GM18951 (cell line): ENCODE results near the gene FAM228A.

Source experiments
- POLR2A ChIP-seq: IDR thresholded peaks from 4 replicates; pipeline ENCODE4 v1.6.1; 2011; ENCODE audit warnings: mild to moderate bottlenecking; ENCODE audit not compliant: insufficient read length, insufficient read depth; ENCODE audit errors: extremely low read depth
- in situ Hi-C: fragments of 300-500 bp; cut with MboI; formaldehyde crosslinking; loops from one replicate; pipeline ENCODE4 v1.12.0; 2022; ENCODE audit warnings: low sequenced_read_pairs, mixed read lengths, inconsistent platforms; ENCODE audit not compliant: unreplicated experiment

The FAM228A gene

GRCh38 chr2:24203029-24203786, 28.4 kb downstream of the FAM228A start:
- no peak for TF ChIP-seq POLR2A
- in situ Hi-C loops: no loop called here

GRCh38 chr2:24203787-24204150, 28.9 kb downstream of the FAM228A start:
- TF ChIP-seq POLR2A: no peak
- in situ Hi-C loops: no loop called here

- no peak for TF ChIP-seq POLR2A
- in situ Hi-C loops: no loop called here
Measured at GRCh38 chr2:24204505-24204904, 29.7 kb downstream of the FAM228A start.

GRCh38 chr2:24205131-24205530, 30.3 kb downstream of the FAM228A start:
- TF ChIP-seq POLR2A: no peak
- in situ Hi-C loops: no loop called here

- no peak for TF ChIP-seq POLR2A
- in situ Hi-C loops: no loop called here
Measured at GRCh38 chr2:24206242-24206641, 31.4 kb downstream of the FAM228A start.

- in situ Hi-C loops: no loop called here
Measured at GRCh38 chr2:24206714-24207113, 31.9 kb downstream of the FAM228A start.

GRCh38 chr2:24207359-24207758, 32.5 kb downstream of the FAM228A start:
- in situ Hi-C loops: no loop called here
- no peak for TF ChIP-seq POLR2A

More at GRCh38 chr2:24206714-24207113, 31.9 kb downstream of the FAM228A start:
- no peak for TF ChIP-seq POLR2A

GRCh38 chr2:24208490-24208889, 33.6 kb downstream of the FAM228A start:
- in situ Hi-C loops: no loop called here
- no peak for TF ChIP-seq POLR2A

GRCh38 chr2:24209389-24210105, 34.7 kb downstream of the FAM228A start:
- in situ Hi-C loops: no loop called here
- no peak for TF ChIP-seq POLR2A

GRCh38 chr2:24210106-24210455, 35.2 kb downstream of the FAM228A start:
- TF ChIP-seq POLR2A: no peak
- in situ Hi-C loops: no loop called here

GRCh38 chr2:24210723-24211122, 35.9 kb downstream of the FAM228A start:
- TF ChIP-seq POLR2A: no peak

GRCh38 chr2:24211408-24211807, 36.6 kb downstream of the FAM228A start:
- in situ Hi-C loops: no loop called here
- no peak for TF ChIP-seq POLR2A

More at GRCh38 chr2:24210723-24211122, 35.9 kb downstream of the FAM228A start:
- in situ Hi-C loops: no loop called here

GRCh38 chr2:24214880-24215279, 40.0 kb downstream of the FAM228A start:
- no peak for TF ChIP-seq POLR2A
- in situ Hi-C loops: no loop called here

- TF ChIP-seq POLR2A: no peak
- in situ Hi-C loops: no loop called here
Measured at GRCh38 chr2:24220554-24221291, 45.9 kb downstream of the FAM228A start.
